ENCODE data around the gene RASA3.

- TF ChIP-seq, protein P1, sequence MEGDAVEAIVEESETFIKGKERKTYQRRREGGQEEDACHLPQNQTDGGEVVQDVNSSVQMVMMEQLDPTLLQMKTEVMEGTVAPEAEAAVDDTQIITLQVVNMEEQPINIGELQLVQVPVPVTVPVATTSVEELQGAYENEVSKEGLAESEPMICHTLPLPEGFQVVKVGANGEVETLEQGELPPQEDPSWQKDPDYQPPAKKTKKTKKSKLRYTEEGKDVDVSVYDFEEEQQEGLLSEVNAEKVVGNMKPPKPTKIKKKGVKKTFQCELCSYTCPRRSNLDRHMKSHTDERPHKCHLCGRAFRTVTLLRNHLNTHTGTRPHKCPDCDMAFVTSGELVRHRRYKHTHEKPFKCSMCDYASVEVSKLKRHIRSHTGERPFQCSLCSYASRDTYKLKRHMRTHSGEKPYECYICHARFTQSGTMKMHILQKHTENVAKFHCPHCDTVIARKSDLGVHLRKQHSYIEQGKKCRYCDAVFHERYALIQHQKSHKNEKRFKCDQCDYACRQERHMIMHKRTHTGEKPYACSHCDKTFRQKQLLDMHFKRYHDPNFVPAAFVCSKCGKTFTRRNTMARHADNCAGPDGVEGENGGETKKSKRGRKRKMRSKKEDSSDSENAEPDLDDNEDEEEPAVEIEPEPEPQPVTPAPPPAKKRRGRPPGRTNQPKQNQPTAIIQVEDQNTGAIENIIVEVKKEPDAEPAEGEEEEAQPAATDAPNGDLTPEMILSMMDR (IDR thresholded peaks at IDR 0.05; ENCODE audit: insufficient read depth, low read depth, low read length) = no peak
- TF ChIP-seq EZH2 (IDR thresholded peaks at IDR 0.05; ENCODE audit: insufficient read depth, low read length) = no peak
Observed at GRCh38 chr13:114012921-114013320, 119.5 kb downstream of the RASA3 start.

All from astrocyte (in vitro differentiated cells and primary cell).